ENCODE data around the gene ADSL. TPM values are rescaled to one million over a fixed set of nuclear protein-coding genes. Genes with fewer than 3 reads are reported as not detected.

ADSL gene
- total RNA-seq, 2 experiments from 2014 or later = 95.0 to 105 TPM

- no peak for DNase-seq
- Mint-ChIP-seq H3K4me1 (peaks cover 25% of the 10 kb centered on the region), H3K9me3 (no peaks in the 10 kb centered on the region), H3K4me3 (no peak overlapping the region), H3K27ac (no peak overlapping the region), H3K27me3 (no peaks in the 10 kb centered on the region), H3K36me3 (ENCODE audit: low read depth) (peaks cover 55% of the 10 kb centered on the region)
- ChIA-PET POLR2A (no interaction called here), CTCF (no interaction called here)
These were observed 70.7 kb downstream of the ADSL start for GRCh38 chr22:40417041-40417440.

- Mint-ChIP-seq H3K27ac (no peak overlapping the region), H3K4me3 (no peak overlapping the region), H3K36me3 (ENCODE audit: low read depth) (peaks cover 56% of the 10 kb centered on the region), H3K27me3 (no peaks in the 10 kb centered on the region), H3K9me3 (no peaks in the 10 kb centered on the region), H3K4me1 (peaks cover 25% of the 10 kb centered on the region)
- no peak for DNase-seq
- ChIA-PET CTCF (no interaction called here), POLR2A (interaction anchor here (1.0 kb wide), 1 partner anchor 229 kb away, joined by 3 read pairs; no protein-coding TSS in a partner anchor)
These were observed 71.6 kb downstream of the ADSL start for GRCh38 chr22:40417881-40418280.

- Mint-ChIP-seq H3K4me1 (peaks cover 25% of the 10 kb centered on the region), H3K27ac (no peak overlapping the region), H3K27me3 (no peaks in the 10 kb centered on the region), H3K9me3 (no peaks in the 10 kb centered on the region), H3K36me3 (ENCODE audit: low read depth) (peaks cover 63% of the 10 kb centered on the region), H3K4me3 (no peak overlapping the region)
- ChIA-PET CTCF (no interaction called here), POLR2A (interaction anchor here (0.9 to 1.1 kb wide), 3 partner anchors 18 to 228 kb away, joined by 3 read pairs; no protein-coding TSS in a partner anchor)
- DNase-seq = no peak
These were observed 72.3 kb downstream of the ADSL start for GRCh38 chr22:40418366-40419201.

- DNase-seq = no peak
- Mint-ChIP-seq H3K4me3 (no peak overlapping the region), H3K27ac (no peak overlapping the region), H3K36me3 (ENCODE audit: low read depth) (peaks cover 57% of the 10 kb centered on the region), H3K27me3 (no peaks in the 10 kb centered on the region), H3K9me3 (no peaks in the 10 kb centered on the region), H3K4me1 (peaks cover 19% of the 10 kb centered on the region)
- CTCF ChIA-PET = no interaction called here
- POLR2A ChIA-PET = interaction anchor here (0.9 kb wide), 1 partner anchor 17 kb away, joined by 3 read pairs; no protein-coding TSS in a partner anchor
These were observed 73.4 kb downstream of the ADSL start for GRCh38 chr22:40419718-40420117.

- H3K36me3 Mint-ChIP-seq (ENCODE audit: low read depth) = peaks cover 58% of the 10 kb centered on the region
- POLR2A ChIA-PET = interaction anchor here (1.0 kb wide), 1 partner anchor 231 kb away, joined by 3 read pairs; no protein-coding TSS in a partner anchor
- CTCF ChIA-PET = no interaction called here
These were observed 74.2 kb downstream of the ADSL start for GRCh38 chr22:40420341-40421081.

GRCh38 chr22:40421082-40421350 is 74.7 kb downstream of the ADSL start:
- POLR2A ChIA-PET = interaction anchor here (1.0 kb wide), 1 partner anchor 230 kb away, joined by 3 read pairs; no protein-coding TSS in a partner anchor
- no peak overlapping the region for H3K4me3 Mint-ChIP-seq

More at GRCh38 chr22:40420341-40421081, 74.2 kb downstream of the ADSL start:
- Mint-ChIP-seq H3K4me1 (peaks cover 15% of the 10 kb centered on the region), H3K4me3 (no peak overlapping the region), H3K27me3 (no peaks in the 10 kb centered on the region), H3K9me3 (no peaks in the 10 kb centered on the region), H3K27ac (no peak overlapping the region)
- no peak for DNase-seq

GRCh38 chr22:40421941-40422340 is 75.6 kb downstream of the ADSL start:
- Mint-ChIP-seq H3K36me3 (ENCODE audit: low read depth) (peaks cover 52% of the 10 kb centered on the region), H3K27me3 (no peaks in the 10 kb centered on the region), H3K9me3 (no peaks in the 10 kb centered on the region), H3K27ac (peak overlapping the region; percentile 5), H3K4me1 (peaks cover 3% of the 10 kb centered on the region), H3K4me3 (no peak overlapping the region)
- ChIA-PET CTCF (no interaction called here), POLR2A (no interaction called here)
- no peak for DNase-seq

More at GRCh38 chr22:40421082-40421350, 74.7 kb downstream of the ADSL start:
- Mint-ChIP-seq H3K4me1 (peaks cover 10% of the 10 kb centered on the region), H3K27me3 (no peaks in the 10 kb centered on the region), H3K27ac (no peak overlapping the region), H3K9me3 (no peaks in the 10 kb centered on the region), H3K36me3 (ENCODE audit: low read depth) (peaks cover 54% of the 10 kb centered on the region)
- no peak for DNase-seq
- CTCF ChIA-PET = no interaction called here

- CTCF ChIA-PET = no interaction called here
- Mint-ChIP-seq H3K4me1 (peaks cover 3% of the 10 kb centered on the region), H3K9me3 (no peaks in the 10 kb centered on the region), H3K36me3 (ENCODE audit: low read depth) (peaks cover 57% of the 10 kb centered on the region), H3K27me3 (no peaks in the 10 kb centered on the region), H3K4me3 (no peak overlapping the region), H3K27ac (peak overlapping the region; percentile 5)
- no peak for DNase-seq
- POLR2A ChIA-PET = no interaction called here
These were observed 76.4 kb downstream of the ADSL start for GRCh38 chr22:40422558-40423309.

- Mint-ChIP-seq H3K27me3 (no peaks in the 10 kb centered on the region), H3K36me3 (ENCODE audit: low read depth) (peaks cover 54% of the 10 kb centered on the region), H3K9me3 (no peaks in the 10 kb centered on the region), H3K4me1 (peaks cover 3% of the 10 kb centered on the region), H3K27ac (no peak overlapping the region), H3K4me3 (no peak overlapping the region)
- ChIA-PET CTCF (no interaction called here), POLR2A (interaction anchor here (1.2 kb wide), 1 partner anchor 13 kb away, joined by 3 read pairs; no protein-coding TSS in a partner anchor)
- no peak for DNase-seq
These were observed 77.0 kb downstream of the ADSL start for GRCh38 chr22:40423310-40423688.

GRCh38 chr22:40423882-40424640 is 77.8 kb downstream of the ADSL start:
- ChIA-PET CTCF (interaction anchor here (2.1 kb wide), 1 partner anchor 13 kb away, joined by 8 read pairs; no protein-coding TSS in a partner anchor), POLR2A (interaction anchor here (0.6 to 1.2 kb wide), 2 partner anchors 13 to 283 kb away, joined by 3 read pairs; no protein-coding TSS in a partner anchor)
- Mint-ChIP-seq H3K9me3 (no peaks in the 10 kb centered on the region), H3K4me1 (peaks cover 3% of the 10 kb centered on the region), H3K27ac (no peak overlapping the region), H3K27me3 (no peaks in the 10 kb centered on the region), H3K4me3 (no peak overlapping the region), H3K36me3 (ENCODE audit: low read depth) (peaks cover 60% of the 10 kb centered on the region)
- DNase-seq = no peak

GRCh38 chr22:40425082-40425481 is 78.8 kb downstream of the ADSL start:
- POLR2A ChIA-PET = interaction anchor here (1.1 kb wide), 1 partner anchor 12 kb away, joined by 3 read pairs; no protein-coding TSS in a partner anchor
- DNase-seq = no peak
- Mint-ChIP-seq H3K9me3 (no peaks in the 10 kb centered on the region), H3K36me3 (ENCODE audit: low read depth) (peaks cover 62% of the 10 kb centered on the region), H3K4me3 (no peak overlapping the region), H3K4me1 (peaks cover 3% of the 10 kb centered on the region), H3K27me3 (no peaks in the 10 kb centered on the region), H3K27ac (no peak overlapping the region)
- CTCF ChIA-PET = interaction anchor here (2.1 kb wide), 1 partner anchor 12 kb away, joined by 8 read pairs; no protein-coding TSS in a partner anchor

GRCh38 chr22:40426594-40427333 is 80.5 kb downstream of the ADSL start:
- H3K36me3 Mint-ChIP-seq (ENCODE audit: low read depth) = peaks cover 67% of the 10 kb centered on the region
- DNase-seq = no peak
- H3K9me3 Mint-ChIP-seq = no peaks in the 10 kb centered on the region
- peaks cover 6% of the 10 kb centered on the region for H3K4me1 Mint-ChIP-seq
- peak overlapping the region; percentile 52 for H3K27ac Mint-ChIP-seq
- POLR2A ChIA-PET = no interaction called here
- CTCF ChIA-PET = interaction anchor here (1.9 kb wide), 1 partner anchor 10 kb away, joined by 9 read pairs; no protein-coding TSS in a partner anchor
- H3K4me3 Mint-ChIP-seq = no peak overlapping the region
- H3K27me3 Mint-ChIP-seq = no peaks in the 10 kb centered on the region
